ENCODE measurements around the gene ZNF780B.
"Not testable (repeated sequence)": the region's sequence is repeated elsewhere in the genome, so short reads cannot be mapped to it uniquely, and the experiment has no call there.

The ZNF780B gene

DNA sequence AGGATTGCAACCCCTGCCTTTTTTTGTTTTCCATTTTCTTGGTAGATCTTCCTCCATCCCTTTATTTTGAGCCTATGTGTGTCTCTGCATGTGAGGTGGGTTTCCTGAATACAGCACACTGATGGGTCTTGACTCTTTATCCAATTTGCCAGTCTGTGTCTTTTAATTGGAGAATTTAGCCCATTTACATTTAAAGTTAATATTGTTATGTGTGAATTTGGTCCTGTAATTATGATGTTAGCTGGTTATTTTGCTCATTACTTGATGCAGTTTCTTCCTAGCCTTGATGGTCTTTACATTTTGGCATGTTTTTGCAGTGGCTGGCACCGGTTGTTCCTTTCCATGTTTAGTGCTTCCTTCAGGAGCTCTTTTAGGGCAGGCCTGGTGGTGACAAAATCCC, 14.3 kb downstream of the ZNF780B start:
- in situ Hi-C loops (cut with MboI; ENCODE audit: low sequenced_read_pairs) = not testable (repeated sequence)

DNA sequence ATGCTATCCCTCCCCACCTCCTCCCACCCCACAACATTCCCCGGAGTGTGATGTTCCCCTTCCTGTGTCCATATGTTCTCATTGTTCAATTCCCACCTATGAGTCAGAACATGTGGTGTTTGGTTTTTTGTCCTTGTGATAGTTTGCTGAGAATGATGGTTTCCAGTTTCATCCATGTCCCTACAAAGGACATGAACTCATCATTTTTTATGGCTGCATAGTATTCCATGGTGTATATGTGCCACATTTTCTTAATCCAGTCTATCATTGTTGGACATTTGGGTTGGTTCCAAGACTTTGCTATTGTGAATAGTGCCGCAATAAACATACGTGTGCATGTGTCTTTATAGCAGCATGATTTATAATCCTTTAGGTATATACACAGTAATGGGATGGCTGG, 18.0 kb downstream of the ZNF780B start:
- in situ Hi-C loops (cut with MboI; ENCODE audit: low sequenced_read_pairs) = not testable (repeated sequence)

- in situ Hi-C loops (cut with MboI; ENCODE audit: low sequenced_read_pairs) = no loop called here
Observed at GRCh38 chr19:40035996-40036395, 20.0 kb downstream of the ZNF780B start.

DNA sequence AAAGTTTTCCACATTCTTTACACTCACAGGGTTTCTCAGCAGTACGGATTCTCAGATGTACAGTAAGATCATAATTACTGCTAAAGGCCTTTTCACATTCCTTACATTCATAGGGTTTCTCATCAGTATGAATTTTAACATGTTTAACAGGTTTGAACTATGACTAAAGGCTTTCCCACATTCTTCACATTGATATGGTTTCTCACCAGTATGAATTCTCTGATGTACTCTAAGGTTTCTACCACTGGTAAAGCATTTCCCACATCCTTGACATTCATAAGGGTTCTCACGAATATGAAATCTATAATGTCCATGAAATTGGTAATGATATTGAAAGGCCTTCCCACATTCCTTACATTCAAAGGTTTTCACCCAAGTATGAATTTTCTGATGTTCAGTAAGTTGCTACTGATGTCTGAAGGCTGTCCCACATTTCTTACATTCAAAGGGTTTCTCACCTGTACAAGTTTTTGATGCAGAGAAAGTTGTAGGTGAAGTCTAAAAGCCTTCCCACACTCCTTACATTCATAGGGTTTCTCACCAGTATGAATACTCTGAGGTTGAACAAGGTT, 22.0 kb downstream of the ZNF780B start:
- in situ Hi-C loops (cut with MboI; ENCODE audit: low sequenced_read_pairs) = no loop called here

DNA sequence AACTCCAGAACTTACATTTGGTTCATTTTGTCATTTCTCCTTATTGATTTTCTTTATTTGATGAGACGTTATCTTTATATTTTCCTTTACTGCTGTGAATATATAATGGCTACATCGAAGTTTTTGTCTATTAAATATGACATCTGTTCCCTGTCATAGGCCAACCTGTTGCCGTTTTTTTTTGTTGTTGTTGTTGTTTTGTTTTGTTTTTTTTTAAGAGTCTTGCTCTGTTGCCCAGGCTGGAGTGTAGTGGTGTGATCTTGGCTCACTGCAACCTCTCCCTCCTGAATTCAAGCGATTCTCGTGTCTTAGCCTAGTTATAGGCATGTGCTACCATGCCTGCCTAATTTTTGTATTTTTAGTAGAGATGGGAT, 29.4 kb downstream of the ZNF780B start:
- in situ Hi-C loops (cut with MboI; ENCODE audit: low sequenced_read_pairs) = no loop called here

- in situ Hi-C loops (cut with MboI; ENCODE audit: low sequenced_read_pairs) = no loop called here
Observed at GRCh38 chr19:40025938-40026596, 30.0 kb downstream of the ZNF780B start.

DNA sequence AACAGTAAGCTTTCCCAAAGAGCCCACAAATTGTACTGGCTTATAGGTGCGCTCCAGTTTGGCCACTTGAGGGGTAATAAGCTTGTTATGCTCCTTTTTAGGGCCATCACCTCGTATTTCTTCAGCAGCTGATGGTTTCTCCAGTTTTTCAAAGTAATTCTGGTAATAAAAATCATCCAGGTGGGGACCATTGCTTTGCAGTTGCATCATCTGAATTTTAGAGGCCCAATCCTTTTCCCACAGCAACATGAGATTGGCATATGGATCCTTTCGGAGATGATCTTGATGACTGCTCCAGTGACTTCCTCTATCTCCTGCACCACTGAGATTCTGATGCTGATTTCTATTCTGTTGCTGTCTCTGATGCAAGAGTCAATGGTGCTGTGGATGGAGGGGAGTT, 32.1 kb downstream of the ZNF780B start:
- in situ Hi-C loops (cut with MboI; ENCODE audit: low sequenced_read_pairs) = no loop called here

DNA sequence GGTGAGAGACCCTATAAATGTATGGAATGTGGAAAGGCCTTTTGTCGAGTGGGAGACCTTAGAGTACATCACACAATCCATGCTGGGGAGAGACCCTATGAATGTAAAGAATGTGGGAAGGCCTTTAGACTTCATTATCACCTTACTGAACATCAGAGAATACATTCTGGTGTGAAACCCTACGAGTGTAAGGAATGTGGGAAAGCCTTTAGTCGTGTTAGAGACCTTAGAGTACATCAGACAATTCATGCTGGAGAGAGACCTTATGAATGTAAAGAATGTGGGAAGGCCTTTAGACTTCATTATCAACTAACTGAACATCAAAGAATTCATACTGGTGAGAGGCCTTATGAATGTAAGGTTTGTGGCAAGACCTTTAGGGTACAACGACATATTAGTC, 42.0 kb downstream of the ZNF780B start:
- in situ Hi-C loops (cut with MboI; ENCODE audit: low sequenced_read_pairs) = no loop called here

GRCh38 chr19:40009674-40010073, 46.4 kb downstream of the ZNF780B start:
- in situ Hi-C loops (cut with MboI; ENCODE audit: low sequenced_read_pairs) = no loop called here

GRCh38 chr19:40006273-40006691, 49.7 kb downstream of the ZNF780B start:
- in situ Hi-C loops (cut with MboI; ENCODE audit: low sequenced_read_pairs) = no loop called here

DNA sequence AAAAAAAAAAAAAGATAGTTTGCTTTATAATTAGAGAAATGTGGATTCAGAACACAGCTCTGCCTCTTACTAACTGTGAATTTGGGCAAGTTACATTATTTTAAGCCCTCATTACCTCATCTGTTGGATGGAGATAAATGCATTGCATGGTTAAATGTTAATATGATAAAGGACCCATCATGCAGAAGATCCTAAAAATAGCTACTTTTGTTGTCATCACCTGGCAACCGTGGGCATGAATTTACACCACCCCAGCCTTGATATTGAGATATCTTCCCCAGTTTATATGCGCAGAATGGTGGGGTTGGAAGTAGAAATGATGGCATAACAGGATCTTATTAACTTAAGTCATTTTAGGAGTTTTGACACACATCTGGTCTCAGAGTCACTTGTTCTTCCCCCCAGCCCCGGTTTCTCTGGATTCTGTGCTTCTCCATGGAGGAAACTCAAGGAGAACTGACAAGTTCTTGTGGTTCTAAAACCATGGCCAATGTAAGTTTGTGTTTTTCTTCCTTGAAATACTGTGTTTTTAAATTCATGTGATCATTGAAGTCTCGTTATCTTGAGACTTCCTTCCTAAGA, 50.2 kb downstream of the ZNF780B start:
- in situ Hi-C loops (cut with MboI; ENCODE audit: low sequenced_read_pairs) = no loop called here

DNA sequence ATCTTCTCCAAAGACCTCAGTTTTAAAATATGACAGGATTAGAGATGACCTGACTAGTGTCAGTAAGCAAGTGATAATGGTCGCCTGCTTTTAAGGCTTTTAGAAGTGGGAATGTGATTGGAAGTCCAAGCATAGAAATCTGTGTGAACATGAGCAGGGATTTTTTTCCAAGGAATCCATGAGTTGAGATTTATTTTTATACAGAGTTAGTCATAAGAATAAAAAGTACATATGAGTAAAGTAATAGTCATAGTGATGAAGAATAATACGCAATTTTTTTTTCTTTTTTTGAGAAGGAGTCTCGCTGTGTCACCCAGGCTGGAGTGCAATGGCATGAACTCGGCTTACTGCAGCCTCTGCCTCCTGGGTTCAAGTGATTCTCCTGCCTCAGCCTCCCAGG, 57.5 kb downstream of the ZNF780B start:
- in situ Hi-C loops (cut with MboI; ENCODE audit: low sequenced_read_pairs) = no loop called here

- in situ Hi-C loops (cut with MboI; ENCODE audit: low sequenced_read_pairs) = no loop called here
Observed at GRCh38 chr19:39997638-39998216, 58.3 kb downstream of the ZNF780B start.

- in situ Hi-C loops (cut with MboI; ENCODE audit: low sequenced_read_pairs) = no loop called here
Observed at GRCh38 chr19:39996811-39997637, 59.0 kb downstream of the ZNF780B start, which contains the start of gene ZNF546. Gene ZNF546 (plus strand): TSS chr19:39997060. CDS start chr19:39998327, 1,267 bp downstream.

DNA sequence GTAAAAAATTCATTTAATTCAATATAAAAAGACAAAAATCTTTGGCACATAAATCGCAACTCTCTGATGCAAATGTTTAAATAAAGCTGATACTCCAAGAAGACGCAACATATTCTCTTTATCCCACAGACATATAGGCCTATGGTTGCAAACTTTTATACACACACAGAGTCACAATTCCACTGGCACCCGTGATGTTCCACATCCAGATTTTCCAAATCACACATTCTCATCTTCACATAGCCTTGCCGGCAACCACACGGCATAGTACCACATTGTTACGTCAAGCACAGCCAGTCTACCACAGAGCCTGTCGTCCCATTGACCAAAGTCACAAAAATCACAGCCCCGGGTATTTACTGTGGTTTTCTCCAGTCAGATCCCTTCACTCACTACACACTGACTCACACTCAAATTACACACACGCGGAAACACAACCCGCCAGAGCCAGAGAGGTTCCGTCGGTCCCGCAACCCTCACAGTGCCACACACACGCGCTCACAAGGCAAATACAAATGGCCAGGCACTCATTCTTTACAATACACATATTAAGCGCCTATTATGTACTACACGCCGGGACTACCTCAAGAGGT, 59.7 kb downstream of the ZNF780B start:
- in situ Hi-C loops (cut with MboI; ENCODE audit: low sequenced_read_pairs) = no loop called here

GRCh38 chr19:39995794-39996193, 60.2 kb downstream of the ZNF780B start:
- in situ Hi-C loops (cut with MboI; ENCODE audit: low sequenced_read_pairs) = no loop called here

GRCh38 chr19:39994361-39994760, 61.7 kb downstream of the ZNF780B start:
- in situ Hi-C loops (cut with MboI; ENCODE audit: low sequenced_read_pairs) = no loop called here

DNA sequence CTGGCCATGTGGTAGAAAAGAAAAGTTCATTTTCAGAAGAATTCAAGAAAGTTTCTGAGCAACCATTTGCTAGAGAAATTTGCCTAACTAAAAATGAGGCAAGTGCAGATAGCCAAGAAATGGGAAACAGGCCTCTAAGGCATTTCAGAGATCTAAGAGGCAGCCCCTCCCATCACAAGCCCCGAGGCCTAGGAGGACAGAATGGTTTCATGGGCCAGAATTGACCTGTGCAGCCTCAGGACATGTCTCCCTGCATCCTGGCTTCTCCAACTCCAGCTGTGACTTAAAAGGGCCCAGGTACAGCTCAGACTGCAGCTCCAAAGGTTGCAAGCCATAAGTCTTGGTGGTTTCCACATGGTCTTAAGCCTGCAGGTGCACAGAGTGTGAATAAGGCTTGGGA, 62.4 kb downstream of the ZNF780B start:
- in situ Hi-C loops (cut with MboI; ENCODE audit: low sequenced_read_pairs) = no loop called here

DNA sequence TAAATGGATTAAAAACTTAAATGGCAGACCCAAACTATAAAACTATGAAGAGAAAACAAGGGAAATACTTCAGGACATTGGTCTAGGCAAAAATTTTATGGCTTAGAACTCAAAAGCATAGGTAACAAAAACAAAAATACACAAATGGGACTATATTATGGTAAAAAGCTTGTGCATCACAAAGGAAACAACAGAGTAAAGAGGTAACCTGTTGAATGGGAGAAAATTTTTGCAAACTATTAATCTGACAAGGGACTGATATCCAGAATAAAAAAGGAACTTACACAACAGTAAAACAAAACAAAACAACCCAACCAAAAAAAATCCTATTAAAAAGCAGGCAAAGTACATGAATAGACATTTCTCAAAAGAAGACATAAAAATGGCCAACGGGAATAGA, 68.4 kb downstream of the ZNF780B start:
- in situ Hi-C loops (cut with MboI; ENCODE audit: low sequenced_read_pairs) = no loop called here

DNA sequence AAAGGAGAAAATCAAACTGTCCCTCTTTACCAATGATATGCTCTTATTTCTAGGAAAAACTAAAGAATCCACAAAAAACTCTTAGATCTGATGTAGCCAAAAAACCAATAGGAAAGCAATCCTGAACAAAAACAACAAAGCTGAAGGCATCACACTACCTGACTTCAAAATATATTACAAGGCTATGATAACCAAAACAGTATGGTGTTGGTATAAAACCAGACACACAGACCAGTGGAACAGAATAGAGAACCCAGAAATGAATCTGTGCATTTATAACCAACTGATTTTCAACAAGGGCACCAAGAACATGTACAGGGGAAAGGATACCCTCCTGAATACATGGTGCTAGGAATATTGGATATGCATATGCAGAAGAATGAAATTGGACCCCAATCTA, 68.9 kb downstream of the ZNF780B start:
- in situ Hi-C loops (cut with MboI; ENCODE audit: low sequenced_read_pairs) = no loop called here

DNA sequence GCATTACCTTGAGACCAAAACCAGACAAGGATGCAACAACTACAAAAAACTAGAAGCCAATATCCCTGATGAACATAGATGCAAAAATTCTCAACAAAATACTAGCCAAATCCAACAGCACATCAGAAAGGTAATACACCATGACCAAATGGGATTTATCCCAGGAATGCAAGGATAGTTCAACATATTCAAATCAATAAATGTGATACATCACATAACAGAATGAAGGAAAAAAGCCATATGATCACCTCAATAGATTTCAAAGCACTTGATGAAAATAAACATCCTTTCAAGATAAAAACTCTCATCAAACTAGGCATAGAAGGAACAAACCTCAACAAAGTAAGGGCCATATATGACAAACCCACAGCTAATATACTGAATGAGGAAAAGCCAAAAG, 69.4 kb downstream of the ZNF780B start:
- in situ Hi-C loops (cut with MboI; ENCODE audit: low sequenced_read_pairs) = no loop called here

All from HL-60/S4 treated with retinoic acid at 250 ng/mL for 4 days and 3 days (cell line).